ENCODE results near the gene APOM.

APOM gene

DNA sequence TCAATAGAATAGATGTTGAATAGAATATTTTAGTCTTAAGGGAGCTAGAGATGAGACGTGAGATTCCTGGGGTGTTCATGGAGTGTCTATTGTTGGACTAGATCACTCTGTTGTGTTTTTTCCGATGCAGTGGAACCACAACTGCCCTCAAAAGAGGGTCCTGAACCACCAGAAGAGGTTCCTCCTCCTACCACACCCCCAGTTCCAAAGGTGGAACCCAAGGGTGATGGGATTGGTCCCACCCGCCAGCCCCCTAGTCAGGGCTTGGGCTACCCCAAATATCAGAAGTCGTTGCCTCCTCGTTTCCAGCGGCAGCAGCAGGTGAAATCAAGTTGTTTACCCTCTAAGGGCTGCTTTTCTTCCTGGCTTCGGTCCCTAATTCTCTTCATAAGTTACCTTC is 26.7 kb upstream of the APOM start:
- CTCF ChIA-PET = interaction anchor here (0.6 kb wide), 1 partner anchor 9 kb away, joined by 3 read pairs; no protein-coding TSS in a partner anchor
- DNase-seq (ENCODE audit: extremely low spot score) = no peak
- POLR2A ChIA-PET = interaction anchor here (1.0 to 1.7 kb wide), 3 partner anchors 10 to 23 kb away, joined by 3 to 6 read pairs (median 3); partner anchors contain the start of gene BAG6
- TF ChIP-seq TARDBP (IDR thresholded peaks at IDR 0.05) = no peak
- no peak for TF ChIP-seq SUZ12 (IDR thresholded peaks at IDR 0.05)
- TF ChIP-seq SP1 (IDR thresholded peaks at IDR 0.05) = no peak
- TF ChIP-seq, protein P1, sequence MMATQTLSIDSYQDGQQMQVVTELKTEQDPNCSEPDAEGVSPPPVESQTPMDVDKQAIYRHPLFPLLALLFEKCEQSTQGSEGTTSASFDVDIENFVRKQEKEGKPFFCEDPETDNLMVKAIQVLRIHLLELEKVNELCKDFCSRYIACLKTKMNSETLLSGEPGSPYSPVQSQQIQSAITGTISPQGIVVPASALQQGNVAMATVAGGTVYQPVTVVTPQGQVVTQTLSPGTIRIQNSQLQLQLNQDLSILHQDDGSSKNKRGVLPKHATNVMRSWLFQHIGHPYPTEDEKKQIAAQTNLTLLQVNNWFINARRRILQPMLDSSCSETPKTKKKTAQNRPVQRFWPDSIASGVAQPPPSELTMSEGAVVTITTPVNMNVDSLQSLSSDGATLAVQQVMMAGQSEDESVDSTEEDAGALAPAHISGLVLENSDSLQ (IDR thresholded peaks at IDR 0.05) = no peak
- no peak for TF ChIP-seq HDGF (IDR thresholded peaks at IDR 0.05; ENCODE audit: borderline replicate concordance)
- TF ChIP-seq ELF4 (IDR thresholded peaks at IDR 0.05) = no peak
- no peak for TF ChIP-seq NFRKB (IDR thresholded peaks at IDR 0.05)
- TF ChIP-seq ZNF384 (IDR thresholded peaks at IDR 0.05) = no peak
- TF ChIP-seq FOXK2 (IDR thresholded peaks at IDR 0.05) = no peak

DNA sequence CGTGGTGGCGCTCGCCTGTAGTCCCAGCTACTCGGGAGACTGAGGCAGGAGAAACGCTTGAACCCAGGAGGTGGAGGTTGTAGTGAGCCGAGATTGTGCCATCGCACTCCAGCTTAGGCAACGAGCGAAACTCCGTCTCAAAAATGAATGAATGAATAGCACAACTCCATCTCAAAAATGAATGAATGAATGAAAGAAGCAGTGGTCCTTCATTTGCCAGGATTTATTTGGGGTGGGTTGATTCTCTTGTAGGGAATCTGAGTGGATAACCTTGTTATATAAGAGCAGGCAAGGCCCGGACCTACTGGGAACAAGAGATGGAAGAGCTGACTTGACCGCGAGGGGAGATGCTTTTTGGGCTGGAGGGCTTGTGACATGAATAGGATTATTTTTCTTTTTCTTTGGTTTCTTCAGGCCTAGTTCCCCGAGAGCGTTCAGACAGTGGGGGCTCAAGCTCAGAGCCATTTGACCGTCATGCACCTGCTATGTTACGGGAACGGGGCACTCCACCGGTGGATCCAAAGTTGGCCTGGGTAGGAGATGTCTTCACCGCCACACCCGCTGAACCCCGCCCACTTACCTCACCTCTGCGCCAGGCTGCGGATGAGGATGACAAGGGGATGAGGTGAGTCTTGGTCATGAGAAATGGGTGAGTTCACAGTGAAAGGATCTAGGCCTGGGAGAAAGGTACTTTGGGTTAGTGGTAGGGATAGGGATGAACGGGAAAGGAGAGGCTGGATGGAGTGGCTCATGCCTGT is 25.3 kb upstream of the APOM start:
- no peak for DNase-seq (ENCODE audit: extremely low spot score)
- ChIA-PET CTCF (interaction anchor here (0.6 kb wide), 1 partner anchor 142 kb away, joined by 5 read pairs; no protein-coding TSS in a partner anchor), POLR2A (interaction anchor here (1.3 to 1.7 kb wide), 2 partner anchors 10 to 14 kb away, joined by 3 to 5 read pairs; no protein-coding TSS in a partner anchor)
- TF ChIP-seq LEF1 (IDR thresholded peaks at IDR 0.05; ENCODE audit: borderline replicate concordance) (no peak), TARDBP (IDR thresholded peaks at IDR 0.05) (no peak), NFRKB (IDR thresholded peaks at IDR 0.05) (no peak), FOXA1 (IDR thresholded peaks at IDR 0.05) (no peak), SUZ12 (IDR thresholded peaks at IDR 0.05) (no peak), ELF4 (IDR thresholded peaks at IDR 0.05) (no peak), SP1 (IDR thresholded peaks at IDR 0.05) (no peak), FOXK2 (IDR thresholded peaks at IDR 0.05) (no peak), HDGF (IDR thresholded peaks at IDR 0.05; ENCODE audit: borderline replicate concordance) (no peak), FOXM1 (IDR thresholded peaks at IDR 0.05; ENCODE audit: borderline replicate concordance) (no peak), BHLHE40 (IDR thresholded peaks at IDR 0.05; ENCODE audit: borderline replicate concordance) (no peak), CTBP1 (IDR thresholded peaks at IDR 0.05; ENCODE audit: borderline replicate concordance) (no peak)

DNA sequence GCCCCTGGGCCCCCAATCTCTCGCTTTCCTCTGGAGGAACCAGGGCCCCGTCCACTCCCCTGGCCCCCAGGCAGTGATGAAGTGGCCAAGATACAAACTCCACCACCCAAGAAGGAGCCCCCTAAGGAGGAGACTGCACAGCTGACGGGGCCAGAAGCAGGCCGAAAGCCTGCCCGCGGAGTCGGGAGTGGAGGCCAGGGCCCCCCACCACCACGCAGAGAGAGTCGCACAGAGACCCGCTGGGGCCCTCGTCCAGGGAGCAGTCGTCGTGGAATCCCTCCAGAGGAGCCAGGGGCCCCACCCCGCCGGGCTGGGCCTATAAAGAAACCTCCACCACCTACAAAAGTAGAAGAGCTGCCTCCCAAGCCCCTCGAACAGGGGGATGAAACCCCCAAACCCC is 24.5 kb upstream of the APOM start:
- DNase-seq (ENCODE audit: extremely low spot score) = no peak
- CTCF ChIA-PET = no interaction called here
- POLR2A ChIA-PET = no interaction called here
- TF ChIP-seq SP1 (IDR thresholded peaks at IDR 0.05) = no peak
- TF ChIP-seq SUZ12 (IDR thresholded peaks at IDR 0.05) = no peak
- no peak for TF ChIP-seq BHLHE40 (IDR thresholded peaks at IDR 0.05; ENCODE audit: borderline replicate concordance)
- TF ChIP-seq HDGF (IDR thresholded peaks at IDR 0.05; ENCODE audit: borderline replicate concordance) = no peak
- TF ChIP-seq L3MBTL2 (conservative IDR thresholded peaks at IDR 0.05) = no peak
- TF ChIP-seq, protein P1 (IDR thresholded peaks at IDR 0.05) = no peak
- no peak for TF ChIP-seq ARNT (IDR thresholded peaks at IDR 0.05)
- TF ChIP-seq LEF1 (IDR thresholded peaks at IDR 0.05; ENCODE audit: borderline replicate concordance) = no peak
- no peak for TF ChIP-seq ZNF384 (IDR thresholded peaks at IDR 0.05)
- no peak for TF ChIP-seq TARDBP (IDR thresholded peaks at IDR 0.05)
- no peak for TF ChIP-seq FOXK2 (IDR thresholded peaks at IDR 0.05)
- TF ChIP-seq FOXA1 (IDR thresholded peaks at IDR 0.05) = no peak
- no peak for TF ChIP-seq CTBP1 (IDR thresholded peaks at IDR 0.05; ENCODE audit: borderline replicate concordance)
- no peak for TF ChIP-seq ELF4 (IDR thresholded peaks at IDR 0.05)
- no peak for TF ChIP-seq NFRKB (IDR thresholded peaks at IDR 0.05)
- TF ChIP-seq FOXM1 (IDR thresholded peaks at IDR 0.05; ENCODE audit: borderline replicate concordance) = no peak

DNA sequence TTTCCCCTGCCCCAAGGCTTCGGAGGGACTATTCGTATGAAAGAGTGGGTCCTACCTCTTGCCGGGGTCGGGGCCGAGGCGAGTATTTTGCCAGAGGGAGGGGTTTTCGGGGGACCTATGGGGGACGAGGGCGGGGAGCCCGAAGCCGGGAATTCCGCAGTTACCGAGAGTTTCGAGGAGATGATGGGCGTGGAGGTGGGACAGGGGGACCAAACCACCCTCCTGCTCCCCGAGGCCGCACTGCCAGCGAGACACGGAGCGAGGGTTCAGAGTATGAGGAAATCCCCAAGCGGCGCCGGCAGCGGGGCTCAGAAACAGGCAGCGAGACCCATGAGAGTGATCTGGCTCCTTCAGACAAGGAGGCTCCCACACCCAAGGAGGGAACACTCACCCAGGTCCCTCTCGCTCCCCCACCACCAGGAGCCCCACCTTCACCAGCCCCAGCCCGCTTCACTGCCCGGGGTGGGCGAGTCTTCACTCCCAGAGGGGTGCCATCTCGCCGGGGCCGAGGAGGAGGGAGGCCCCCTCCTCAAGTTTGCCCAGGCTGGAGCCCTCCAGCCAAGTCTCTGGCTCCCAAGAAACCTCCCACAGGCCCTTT is 23.9 kb upstream of the APOM start:
- CTCF ChIA-PET = no interaction called here
- TF ChIP-seq SP1 (IDR thresholded peaks at IDR 0.05) (no peak), ARNT (IDR thresholded peaks at IDR 0.05) (no peak), ZNF384 (IDR thresholded peaks at IDR 0.05) (no peak), SUZ12 (IDR thresholded peaks at IDR 0.05) (no peak), ELF4 (IDR thresholded peaks at IDR 0.05) (no peak), NFRKB (IDR thresholded peaks at IDR 0.05) (no peak), TARDBP (IDR thresholded peaks at IDR 0.05) (no peak), L3MBTL2 (conservative IDR thresholded peaks at IDR 0.05) (no peak), FOXA1 (IDR thresholded peaks at IDR 0.05) (no peak), LEF1 (IDR thresholded peaks at IDR 0.05; ENCODE audit: borderline replicate concordance) (no peak), CTBP1 (IDR thresholded peaks at IDR 0.05; ENCODE audit: borderline replicate concordance) (no peak), FOXK2 (IDR thresholded peaks at IDR 0.05) (no peak), HDGF (IDR thresholded peaks at IDR 0.05; ENCODE audit: borderline replicate concordance) (no peak), BHLHE40 (IDR thresholded peaks at IDR 0.05; ENCODE audit: borderline replicate concordance) (no peak)
- no peak for DNase-seq (ENCODE audit: extremely low spot score)
- POLR2A ChIA-PET = no interaction called here

DNA sequence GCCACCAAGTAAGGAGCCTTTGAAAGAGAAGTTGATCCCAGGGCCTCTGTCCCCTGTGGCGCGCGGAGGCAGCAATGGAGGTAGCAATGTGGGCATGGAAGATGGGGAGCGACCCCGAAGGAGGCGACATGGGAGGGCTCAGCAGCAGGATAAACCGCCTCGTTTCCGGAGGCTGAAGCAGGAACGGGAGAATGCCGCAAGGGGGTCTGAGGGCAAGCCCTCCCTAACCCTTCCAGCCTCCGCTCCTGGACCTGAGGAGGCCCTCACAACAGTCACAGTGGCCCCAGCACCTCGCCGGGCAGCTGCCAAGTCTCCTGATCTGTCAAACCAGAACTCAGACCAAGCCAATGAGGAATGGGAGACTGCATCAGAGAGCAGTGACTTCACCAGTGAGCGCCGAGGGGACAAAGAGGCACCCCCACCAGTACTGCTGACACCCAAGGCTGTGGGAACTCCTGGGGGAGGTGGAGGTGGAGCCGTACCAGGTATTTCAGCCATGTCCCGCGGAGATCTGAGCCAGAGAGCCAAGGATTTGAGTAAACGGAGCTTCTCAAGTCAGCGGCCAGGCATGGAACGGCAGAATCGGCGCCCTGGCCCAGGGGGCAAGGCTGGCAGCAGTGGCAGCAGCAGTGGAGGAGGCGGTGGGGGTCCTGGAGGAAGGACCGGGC is 23.3 kb upstream of the APOM start:
- ChIA-PET CTCF (no interaction called here), POLR2A (interaction anchor here (0.8 to 1.4 kb wide), 2 partner anchors 10 to 91 kb away, joined by 3 to 4 read pairs; partner anchors contain the start of gene DDX39B)
- TF ChIP-seq LEF1 (IDR thresholded peaks at IDR 0.05; ENCODE audit: borderline replicate concordance) (no peak), ELF4 (IDR thresholded peaks at IDR 0.05) (no peak), CTBP1 (IDR thresholded peaks at IDR 0.05; ENCODE audit: borderline replicate concordance) (no peak), BHLHE40 (IDR thresholded peaks at IDR 0.05; ENCODE audit: borderline replicate concordance) (no peak), HDGF (IDR thresholded peaks at IDR 0.05; ENCODE audit: borderline replicate concordance) (no peak), FOXA1 (IDR thresholded peaks at IDR 0.05) (no peak), TARDBP (IDR thresholded peaks at IDR 0.05) (no peak), FOXK2 (IDR thresholded peaks at IDR 0.05) (no peak), FOXM1 (IDR thresholded peaks at IDR 0.05; ENCODE audit: borderline replicate concordance) (no peak), L3MBTL2 (conservative IDR thresholded peaks at IDR 0.05) (no peak), SP1 (IDR thresholded peaks at IDR 0.05) (no peak), SUZ12 (IDR thresholded peaks at IDR 0.05) (no peak), ARNT (IDR thresholded peaks at IDR 0.05) (no peak), ZNF384 (IDR thresholded peaks at IDR 0.05) (no peak)
- TF ChIP-seq, protein P1 (IDR thresholded peaks at IDR 0.05) = no peak
- DNase-seq (ENCODE audit: extremely low spot score) = no peak
